Activated CD8-positive, alpha-beta memory T cell treated with anti-CD3 and anti-CD28 coated beads, Interleukin-2, amount 50 U/mL, for 24 hours (primary cell): ENCODE measurements around the gene DENND1C.
"Not testable (repeated sequence)": the region's sequence is repeated elsewhere in the genome, so short reads cannot be mapped to it uniquely, and the experiment has no call there.

Experiments used
- DNase-seq: peaks from one replicate; pipeline ENCODE4 v3.0.0-alpha.2; 2020; ENCODE audit errors: extremely low read depth

Gene DENND1C

DNA sequence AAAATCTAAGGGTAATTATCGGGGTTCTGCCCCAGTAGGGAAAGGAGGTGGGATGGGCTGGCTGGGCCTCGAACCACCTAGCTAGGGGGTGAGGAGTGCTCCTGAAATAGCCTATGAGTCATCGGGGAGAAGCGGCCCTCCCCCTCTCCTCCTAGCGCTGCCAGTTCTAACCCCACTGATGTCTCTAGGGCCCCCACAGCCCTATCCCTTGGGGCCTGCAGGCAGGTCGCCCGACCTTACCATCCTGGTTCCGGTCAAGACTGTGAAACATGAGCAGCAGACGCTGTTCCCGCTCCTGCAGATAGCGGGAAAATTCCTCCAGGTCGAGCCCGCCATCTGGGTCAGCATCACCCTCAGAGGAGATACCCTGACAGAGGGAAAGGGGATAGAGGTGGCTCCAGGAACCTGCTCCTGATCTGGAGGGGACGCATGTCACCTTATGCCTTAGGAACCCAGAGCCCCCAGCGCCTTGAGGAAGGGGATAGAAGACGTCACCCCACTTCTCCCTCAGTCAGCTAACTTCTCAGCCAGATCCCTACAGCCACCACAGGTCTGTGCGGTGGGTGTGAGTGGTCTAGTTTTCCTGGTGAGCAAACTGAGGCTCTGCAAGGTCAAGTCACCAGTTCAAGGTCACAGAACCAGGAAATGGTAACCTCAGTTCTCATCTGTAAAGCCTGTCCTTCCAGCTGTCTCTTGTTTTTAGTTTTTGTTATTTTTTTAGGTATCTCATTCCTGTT lies 23.5 kb downstream of the DENND1C start:
- no peak for DNase-seq

DNA sequence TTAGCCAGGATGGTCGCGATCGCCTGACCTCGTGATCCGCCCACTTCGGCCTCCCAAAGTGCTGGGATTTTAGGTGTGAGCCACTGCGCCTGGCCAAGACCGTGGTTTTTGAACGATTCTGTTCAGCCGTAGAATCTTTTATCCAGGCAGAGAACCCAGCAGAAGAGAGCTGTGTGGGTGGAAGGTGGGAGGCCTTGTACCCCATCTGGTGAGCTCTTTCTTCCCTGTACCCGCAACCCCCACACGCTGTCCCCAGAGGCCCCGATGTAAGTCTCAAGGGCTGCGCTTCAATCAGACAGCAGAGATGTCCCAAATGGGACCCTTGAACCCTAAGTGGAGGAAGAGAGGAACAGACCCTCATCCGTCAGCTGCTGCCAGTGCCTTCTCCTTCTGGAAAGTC lies 25.7 kb downstream of the DENND1C start:
- no peak for DNase-seq

DNA sequence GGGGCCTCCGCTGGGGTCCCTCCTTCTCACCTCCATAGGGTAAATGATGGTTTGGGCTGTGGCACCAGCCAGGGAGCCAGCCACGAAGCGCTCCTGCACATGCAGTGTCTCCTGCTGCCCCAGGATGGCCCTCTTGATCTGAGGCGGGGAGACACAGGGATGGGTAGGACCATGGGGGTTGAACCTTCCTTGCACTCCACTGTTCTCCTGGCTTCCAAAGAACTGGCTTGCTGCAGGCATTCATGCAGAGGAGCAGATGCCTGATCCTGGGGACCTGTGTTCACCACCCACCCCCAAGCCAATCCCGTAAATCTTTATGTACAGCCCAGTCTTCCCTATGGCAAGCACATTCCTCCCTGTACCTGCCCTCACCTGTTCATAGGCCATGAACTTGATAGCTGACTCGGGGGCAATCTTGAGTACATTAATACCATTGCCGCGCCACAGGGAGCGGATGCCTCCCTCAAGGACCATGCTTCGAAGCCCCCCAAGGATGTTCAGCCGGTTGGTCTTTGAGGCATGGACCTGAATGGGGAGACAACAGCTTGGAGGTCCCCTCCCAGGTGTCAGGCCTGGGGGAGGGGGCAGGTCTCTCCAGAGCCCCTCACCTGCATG lies 27.5 kb downstream of the DENND1C start:
- DNase-seq, result no peak

DNA sequence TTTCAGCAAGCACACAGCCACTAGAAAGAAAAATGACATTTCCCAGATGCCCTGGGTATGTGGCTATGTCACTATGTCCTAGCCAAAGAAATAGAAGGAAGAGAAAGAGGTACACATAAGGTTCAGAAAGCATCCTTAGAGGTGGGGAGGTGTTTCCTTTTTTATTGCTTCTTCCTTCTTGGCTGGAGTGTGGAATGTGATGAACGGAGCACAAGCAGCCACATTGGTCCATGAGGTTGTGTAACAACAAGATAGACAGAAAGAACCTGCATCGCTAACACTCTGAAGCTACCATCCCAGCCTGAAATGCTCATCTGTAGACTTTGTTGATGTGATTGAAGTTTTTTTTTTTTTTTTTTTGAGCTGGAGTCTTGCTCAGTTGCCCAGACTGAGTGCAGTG lies 28.7 kb downstream of the DENND1C start:
- DNase-seq, result no peak

DNA sequence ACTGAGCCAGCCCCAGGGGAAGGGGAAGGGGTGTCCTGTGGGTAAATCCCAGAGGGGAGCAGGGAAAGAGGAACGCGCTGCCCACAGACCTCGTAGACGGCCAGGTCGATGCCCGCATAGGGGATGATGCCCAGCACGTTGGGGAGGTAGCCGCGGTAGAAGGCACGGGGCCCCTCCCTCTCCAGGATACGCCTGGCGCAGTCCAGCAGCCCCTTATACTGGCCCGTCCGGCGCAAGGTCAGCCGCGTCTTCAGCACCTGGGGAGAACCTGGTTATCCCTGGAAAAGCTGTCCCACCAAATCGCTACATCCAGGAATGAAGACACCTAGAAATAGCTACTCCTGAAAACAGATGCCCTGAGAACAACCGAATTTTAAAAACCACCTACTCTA lies 29.4 kb downstream of the DENND1C start:
- no peak for DNase-seq

DNA sequence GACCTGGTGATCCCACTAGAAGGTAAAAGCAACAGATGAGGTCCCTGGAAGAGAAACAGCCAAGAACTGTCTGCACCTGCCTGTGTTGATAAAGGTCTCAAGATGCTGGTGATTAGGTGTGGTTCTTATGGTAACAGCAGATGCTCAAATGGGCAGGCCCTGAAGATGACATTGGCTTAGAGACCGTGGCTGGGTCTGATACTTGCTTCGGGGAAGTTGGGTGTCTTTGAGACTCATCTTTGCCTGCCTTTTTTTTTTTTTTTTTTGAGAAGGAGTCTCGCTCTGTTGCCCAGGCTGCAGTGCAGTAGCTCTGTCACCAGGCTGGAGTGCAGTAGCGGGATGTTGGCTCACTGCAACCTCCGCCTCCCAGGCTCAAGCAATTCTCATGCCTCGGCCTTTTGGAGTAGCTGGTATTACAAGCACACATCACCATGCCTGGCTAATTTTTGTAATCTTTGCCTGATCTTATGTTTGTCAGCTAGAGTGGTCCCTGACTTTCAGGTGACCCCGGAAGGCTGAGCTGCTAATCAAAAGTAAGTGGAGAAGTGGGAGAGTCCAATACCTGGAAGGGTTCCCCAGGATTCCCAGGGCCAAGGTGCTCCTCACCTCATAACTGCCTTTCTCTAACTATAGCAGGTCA lies 29.9 kb downstream of the DENND1C start:
- DNase-seq, result no peak

DNA sequence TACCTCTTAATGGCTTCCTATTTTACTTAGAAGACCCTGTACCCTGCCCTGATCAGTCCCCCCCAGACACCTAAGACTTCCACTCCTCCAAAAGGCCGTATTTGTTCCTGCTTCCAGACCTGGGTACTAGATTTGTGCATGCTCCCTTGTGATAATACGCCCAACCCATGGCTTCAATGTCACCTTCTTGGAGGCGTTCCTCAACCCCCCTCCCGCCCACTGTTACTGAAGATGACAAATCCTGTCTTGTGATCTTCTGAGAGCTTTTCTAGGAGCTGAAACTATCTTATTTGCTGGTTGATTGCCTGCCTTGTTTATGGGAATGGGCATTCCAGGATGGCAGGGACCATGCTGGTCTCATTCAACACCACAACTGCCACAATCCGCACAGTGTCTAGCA lies 31.4 kb downstream of the DENND1C start:
- no peak for DNase-seq

DNA sequence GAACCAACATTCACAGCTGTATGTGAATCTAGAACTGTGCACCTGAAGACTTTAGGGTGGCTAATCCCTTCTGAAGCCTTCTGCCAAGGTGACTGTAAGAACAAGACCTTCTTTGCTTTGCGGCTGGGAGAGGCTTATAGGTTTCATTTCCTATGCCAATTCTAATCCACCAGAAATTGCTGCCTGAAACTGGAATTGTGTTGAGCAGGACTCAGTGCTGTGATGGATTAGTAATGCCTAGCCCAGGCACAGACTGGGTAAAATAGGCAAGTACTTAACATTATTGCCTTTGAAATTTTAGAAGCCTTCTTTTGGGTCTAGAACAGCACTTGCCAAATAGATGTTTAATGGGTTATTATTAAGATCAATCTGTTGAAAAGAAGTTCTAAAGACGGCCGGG lies 33.5 kb downstream of the DENND1C start:
- DNase-seq, result no peak

DNA sequence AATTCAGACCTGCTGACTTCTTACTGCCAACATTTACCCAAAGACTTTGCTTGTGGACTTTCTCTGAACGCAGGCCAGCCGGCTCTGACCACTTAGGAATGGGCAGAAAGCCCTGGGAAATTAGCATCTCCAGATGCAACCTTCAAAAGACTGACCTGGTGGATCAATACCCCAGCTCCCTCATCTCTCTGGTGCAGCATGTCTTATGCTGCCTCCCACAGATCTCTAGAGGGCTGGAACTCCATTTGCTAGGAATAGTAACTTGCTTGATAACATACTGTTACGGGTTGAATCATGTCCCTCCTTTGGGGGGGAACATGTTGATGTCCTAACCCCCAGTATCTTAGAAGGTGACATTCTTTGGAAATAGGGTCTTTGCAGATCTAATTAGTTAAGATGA lies 35.1 kb downstream of the DENND1C start:
- no peak for DNase-seq

DNA sequence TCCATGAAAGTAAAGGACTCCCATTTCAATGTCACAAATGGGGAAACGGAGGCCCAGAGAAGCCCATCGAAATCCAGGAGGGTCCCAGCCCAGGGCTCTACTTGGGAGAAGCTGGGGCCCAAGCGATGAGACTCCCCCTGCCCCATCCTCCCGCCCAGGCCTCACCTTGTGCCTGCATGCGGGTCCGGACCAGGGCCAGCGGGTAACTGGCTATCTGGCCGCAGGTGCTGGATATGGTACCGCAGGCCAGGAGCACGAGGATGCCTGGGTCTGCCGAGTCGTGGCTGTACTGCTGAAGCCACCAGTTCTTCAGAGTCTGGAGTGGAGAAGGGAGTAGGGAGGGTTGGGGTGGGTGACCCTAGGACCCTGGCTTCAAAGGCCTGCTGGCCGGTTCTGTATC lies 37.6 kb downstream of the DENND1C start:
- DNase-seq, result no peak

DNA sequence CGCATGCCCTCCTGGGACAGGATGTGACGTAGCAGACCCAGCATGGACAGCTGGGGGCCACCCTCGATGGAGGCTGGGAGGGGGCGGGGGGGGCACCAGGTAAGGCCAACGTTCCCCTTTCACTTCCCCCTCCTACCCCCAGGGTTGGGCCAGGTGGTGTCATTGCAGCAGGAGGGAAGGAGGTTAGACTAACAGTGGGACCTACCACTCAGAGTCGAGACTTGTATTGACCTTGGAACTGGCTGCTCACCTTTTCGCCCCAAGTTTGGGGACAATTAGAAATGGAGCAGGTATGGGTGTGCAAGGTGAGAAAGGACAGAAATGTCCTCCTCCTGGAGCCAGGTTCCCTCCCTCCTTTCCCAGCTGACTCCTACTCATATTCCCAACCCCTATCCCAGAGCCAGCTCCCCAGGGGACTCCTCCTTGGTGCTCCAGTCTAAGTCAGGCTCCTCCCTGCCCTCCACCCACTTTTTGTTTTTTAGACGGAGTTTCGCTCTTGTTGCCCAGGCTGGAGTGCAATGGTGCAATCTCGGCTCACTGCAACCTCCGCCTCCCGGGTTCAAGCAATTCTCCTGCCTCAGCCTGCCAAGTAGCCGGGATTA lies 39.4 kb downstream of the DENND1C start:
- DNase-seq, result no peak

DNA sequence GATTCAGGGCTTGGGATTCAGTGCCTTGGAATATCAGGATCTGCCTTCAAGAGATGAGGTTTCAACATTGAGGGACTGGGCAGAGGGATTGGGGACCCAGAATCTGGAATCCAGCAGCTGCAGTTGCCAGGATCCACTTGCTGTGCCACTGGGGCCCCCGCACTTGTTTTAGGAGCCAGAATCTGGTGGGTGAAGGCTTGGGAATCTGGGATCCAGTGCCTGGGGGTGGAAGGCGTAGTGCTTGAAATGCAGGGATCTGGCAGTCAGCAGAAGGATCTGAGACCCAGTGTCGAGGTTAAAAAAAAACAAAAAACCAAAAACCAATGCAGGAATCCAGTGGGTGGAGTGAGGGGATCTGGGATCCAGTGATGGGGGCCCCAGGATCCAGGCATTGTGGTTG lies 40.7 kb downstream of the DENND1C start:
- DNase-seq, result no peak

DNA sequence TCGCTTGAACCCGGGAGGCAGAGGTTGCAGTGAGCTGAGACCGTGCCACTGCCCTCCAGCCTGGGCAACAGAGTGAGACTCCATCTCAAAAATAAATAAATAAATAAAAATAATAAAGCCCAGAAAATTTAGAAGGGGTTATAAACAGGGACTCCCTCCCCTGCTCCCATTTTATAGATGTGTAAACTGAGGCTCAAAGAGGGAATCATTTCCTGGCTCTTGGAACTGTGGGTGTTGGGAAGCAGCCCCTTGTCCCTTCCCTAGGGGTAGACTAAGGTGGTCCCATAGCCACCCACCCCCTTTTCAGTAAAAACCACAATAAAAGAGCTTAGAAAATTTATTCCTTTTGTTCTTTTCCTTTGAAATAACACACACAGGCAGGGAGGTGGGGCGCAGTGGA lies 41.8 kb downstream of the DENND1C start:
- DNase-seq, result no peak

DNA sequence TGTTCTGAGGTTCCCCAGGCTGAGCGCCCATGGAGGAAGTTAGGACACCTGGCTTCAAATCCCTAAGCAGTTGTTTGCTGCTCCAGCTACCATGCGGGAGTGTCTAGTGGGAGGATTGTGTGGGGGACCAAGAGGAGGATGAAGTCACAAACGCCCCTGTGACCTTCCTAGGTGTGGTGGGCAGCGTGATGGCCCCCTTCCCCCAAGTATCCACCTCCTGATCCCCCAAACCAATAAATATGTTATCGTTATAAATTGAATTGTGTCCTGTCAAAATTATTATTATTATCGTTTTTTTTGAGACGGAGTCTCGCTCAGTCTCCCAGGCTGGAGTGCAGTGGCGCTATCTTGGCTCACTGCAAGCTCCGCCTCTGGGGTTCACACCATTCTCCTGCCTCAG lies 47.9 kb downstream of the DENND1C start, which contains the start of gene SLC25A41:
TSS of gene SLC25A41 (minus strand) at position 101 of the 400 bp plus-strand sequence. CDS start at position 31, 70 bp downstream.
- DNase-seq, result no peak

DNA sequence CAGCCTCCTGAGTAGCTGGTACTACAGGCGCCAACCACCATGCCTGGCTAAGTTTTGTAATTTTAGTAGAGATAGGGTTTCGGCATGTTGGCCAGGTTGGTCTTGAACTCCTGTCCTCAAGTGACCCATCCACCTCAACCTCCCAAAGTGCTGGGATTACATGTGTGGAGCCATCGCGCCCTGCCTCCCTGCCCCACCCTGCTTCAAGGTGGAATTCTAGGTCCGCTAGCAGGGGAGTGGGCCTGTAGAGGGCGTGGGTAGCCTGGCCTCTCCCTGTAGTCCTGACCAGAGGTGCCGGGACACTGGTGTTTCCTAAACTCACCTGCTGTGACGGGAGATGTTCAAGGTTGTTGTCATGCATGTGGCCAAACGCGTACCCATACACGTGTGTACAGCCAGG lies 48.4 kb downstream of the DENND1C start:
- no peak for DNase-seq

DNA sequence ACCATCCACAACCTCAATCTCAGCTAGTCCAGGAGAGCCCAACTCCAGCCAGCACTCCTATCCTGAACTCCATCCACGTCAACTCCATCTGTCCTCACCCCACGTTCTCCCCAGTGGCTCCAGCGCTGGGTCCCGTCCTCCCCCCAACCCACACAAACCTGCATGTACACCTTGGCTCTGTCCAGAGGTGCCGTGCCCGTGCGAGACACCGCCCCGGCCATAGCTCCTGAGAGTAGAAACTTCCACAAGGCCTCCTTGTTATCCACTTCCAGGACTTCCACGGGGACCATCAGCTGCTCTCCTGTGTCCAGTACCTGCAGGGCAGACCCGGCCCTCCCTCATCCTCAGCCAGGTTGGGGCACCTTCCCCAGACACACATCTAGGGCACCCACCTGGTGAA lies 49.7 kb downstream of the DENND1C start:
- no peak for DNase-seq

DNA sequence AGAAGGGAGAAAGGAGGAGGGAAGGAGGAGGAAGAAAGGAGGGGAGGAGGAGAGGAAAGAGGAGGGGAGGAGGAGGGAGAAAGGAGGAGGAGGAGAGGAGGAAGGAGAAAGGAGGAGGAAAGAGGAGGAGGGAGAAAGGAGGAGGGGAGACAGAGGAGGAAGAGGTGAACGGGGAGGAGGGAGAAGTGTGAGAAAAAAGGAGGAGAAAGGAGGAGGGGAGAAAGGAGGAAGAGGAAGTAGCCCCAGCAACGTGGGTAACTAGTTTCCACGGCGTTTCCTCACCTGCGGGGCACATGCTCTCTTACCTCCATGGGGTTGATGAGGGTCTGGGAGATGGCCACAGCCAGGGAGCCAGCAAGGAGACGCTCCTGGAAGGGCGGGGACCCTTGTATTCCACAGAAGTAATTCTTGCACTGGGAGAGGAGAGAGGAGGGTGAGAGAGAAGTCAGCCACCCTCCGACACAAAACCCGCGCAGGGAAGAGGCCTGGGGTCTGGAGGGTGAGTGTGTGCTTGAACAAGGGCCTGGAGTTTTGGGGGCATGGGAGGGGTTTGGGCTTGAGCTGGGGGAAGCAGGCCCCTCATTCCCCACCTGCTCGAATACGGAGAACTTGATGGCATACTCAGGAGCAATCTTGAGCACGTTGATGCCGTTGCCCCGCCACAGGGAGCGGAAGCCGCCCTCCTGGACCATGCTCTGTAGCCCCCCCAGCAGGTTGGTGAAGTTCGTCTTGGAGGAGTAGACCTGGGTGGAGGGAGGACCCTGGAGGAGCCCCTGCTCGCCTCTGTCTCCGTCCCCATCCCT lies 52.0 kb downstream of the DENND1C start:
- DNase-seq, result no peak

DNA sequence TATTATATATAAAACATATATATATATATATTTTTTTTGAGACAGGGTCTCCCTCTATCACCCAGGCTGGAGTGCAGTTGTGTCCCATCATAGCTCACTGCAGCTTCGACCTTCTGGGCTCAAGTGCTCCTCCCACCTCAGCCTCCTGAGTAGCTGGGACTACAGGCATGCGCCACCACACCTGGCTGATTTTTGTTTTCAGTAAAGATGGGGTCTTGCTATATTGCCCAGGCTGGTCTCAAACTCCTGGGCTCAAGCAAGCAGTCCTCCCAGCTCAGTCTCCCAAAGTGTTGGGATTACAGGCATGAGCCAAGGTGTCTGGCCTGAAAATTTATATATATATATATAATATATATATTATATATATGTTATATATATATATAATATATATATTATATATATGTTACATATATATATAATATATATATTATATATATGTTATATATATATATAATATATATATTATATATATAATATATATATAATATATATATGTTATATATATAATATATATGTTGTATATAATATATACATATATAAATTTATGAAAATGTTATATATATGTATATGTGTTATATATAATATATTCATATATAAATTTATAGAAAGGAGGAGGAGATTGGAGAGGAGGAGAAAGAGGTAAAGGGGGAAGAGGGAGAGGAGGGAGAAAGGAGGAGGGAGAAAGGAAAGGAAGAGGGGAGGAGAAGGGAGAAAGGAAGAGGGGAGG lies 52.7 kb downstream of the DENND1C start:
- not testable (repeated sequence) for DNase-seq

DNA sequence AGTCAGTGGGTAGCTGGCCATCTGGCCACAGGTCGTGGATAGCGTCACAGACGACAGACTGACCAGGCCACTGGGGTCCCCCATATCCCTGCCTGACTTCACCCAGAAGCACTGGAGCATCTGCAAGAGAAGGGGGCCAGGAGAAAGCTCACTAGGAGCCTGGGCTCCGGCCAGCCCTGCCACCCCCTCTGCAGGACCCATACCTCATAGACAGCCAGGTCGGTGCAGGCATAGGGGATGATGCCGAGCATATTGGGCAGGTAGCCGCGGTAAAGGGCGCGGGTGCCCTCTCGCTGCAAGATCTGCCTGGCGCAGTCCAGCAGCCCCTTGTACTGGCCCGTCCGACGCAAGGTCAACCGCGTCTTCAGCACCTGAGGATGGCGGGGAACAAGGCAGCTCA lies 54.5 kb downstream of the DENND1C start:
- DNase-seq, result no peak

DNA sequence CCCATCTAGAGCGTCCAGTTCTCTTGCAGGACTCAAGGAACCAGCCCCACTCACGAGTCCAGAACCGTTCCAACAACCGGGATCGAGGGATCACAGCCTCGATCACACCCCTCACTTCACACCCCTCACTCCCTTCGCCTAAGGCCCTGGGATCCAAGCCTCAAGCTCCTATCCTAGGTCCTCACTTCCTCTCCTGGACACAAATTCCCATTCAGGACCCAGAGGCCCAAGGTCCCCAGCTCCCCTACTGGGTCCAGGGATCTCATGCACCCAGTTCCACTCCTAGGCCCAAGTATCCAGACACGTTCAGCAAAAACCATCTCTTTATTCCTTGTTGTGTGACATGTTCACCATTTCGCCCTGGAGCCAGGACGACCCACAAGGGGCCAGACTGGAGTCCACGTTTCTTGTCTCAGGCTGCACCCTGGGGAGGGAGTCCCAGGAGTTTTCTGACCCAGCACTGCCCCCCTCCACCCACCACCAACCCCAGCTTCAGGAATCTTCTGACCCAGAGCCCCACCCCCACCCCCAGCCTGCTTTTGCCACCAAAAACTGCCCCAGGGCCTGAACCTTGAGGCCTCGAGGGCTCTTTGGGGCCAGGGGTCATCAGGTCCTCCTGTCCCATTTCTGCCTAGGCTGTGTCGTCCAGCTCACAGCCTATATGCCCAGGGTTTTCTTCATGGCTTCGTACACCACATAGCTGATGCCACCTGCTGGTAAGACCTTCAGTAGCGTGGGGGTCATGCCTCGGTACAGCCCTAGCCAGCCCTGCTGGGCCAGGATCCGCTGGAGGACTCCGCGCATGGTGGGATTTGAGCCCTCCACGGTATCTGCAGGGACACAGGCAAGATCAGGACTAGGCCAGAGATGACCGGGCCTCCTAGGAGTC lies 55.6 kb downstream of the DENND1C start:
- no peak for DNase-seq
